ENCODE results near the gene KATNAL1. TPM values are rescaled to one million over a fixed set of nuclear protein-coding genes. Genes with fewer than 3 reads are reported as not detected.

The KATNAL1 gene
- total RNA-seq, 1 donor from 2014 or later, result 13.4 TPM

GRCh38 chr13:30153545-30154426, 153.6 kb downstream of the KATNAL1 start:
- intact Hi-C loops (cut with micrococcal nuclease), result no loop called here
- Mint-ChIP-seq H3K27me3 (peaks cover 2% of the 10 kb centered on the region), H3K36me3 (ENCODE audit: low read depth) (no peaks in the 10 kb centered on the region), H3K4me1 (peaks cover 50% of the 10 kb centered on the region), H3K4me3 (peak overlapping the region; percentile 21), H3K27ac (peak overlapping the region; percentile 52), H3K9me3 (no peaks in the 10 kb centered on the region)
- DNase-seq (no peak), ATAC-seq (ENCODE audit: low read depth) (peak; percentile 54)
- TF ChIP-seq CTCF (IDR thresholded peaks at IDR 0.05), result no peak
- ChIA-PET POLR2A (interaction anchor here (1.4 kb wide), 1 partner anchor 13 kb away, joined by 4 read pairs; no protein-coding TSS in a partner anchor), CTCF (no interaction called here)

Other genes starting within 250 kb of the KATNAL1 start
- gene UBE2L5, start 114.9 kb upstream of the KATNAL1 start, total RNA-seq, result 0.24 and 0.42 TPM in 2 replicates
- 338 and 354 TPM in 2 replicates for gene HMGB1, start 158.4 kb upstream of the KATNAL1 start, total RNA-seq